Lower lobe of right lung (tissue), 2 donors: ENCODE measurements around the gene NOSIP. TPM values are rescaled to one million over a fixed set of nuclear protein-coding genes. Genes with fewer than 3 reads are reported as not detected.
A peak's percentile ranks its signal among the peaks of the same experiment; 100 is the strongest.

Source experiments
- ATAC-seq, 2 donors: fragments of 200-7000 bp; cut with Tn5 transposase; one replicate each; pipeline ENCODE4 v1.9.1; 2020 to 2022; ENCODE audit warnings: mild to moderate bottlenecking in 2 of 2, moderate library complexity in 2 of 2
- DNase-seq: peaks from one replicate; pipeline ENCODE4 v3.0.0-alpha.2; 2020
- H3K27ac ChIP-seq: fragments of 200-600 bp; one replicate; pipeline ENCODE4 v1.8.0; 2022
- H3K27me3 ChIP-seq: fragments of 200-600 bp; one replicate; pipeline ENCODE4 v1.8.0; 2022; ENCODE audit warnings: low read depth
- H3K36me3 ChIP-seq: fragments of 200-600 bp; one replicate; pipeline ENCODE4 v1.8.0; 2022; ENCODE audit warnings: mild to moderate bottlenecking
- H3K4me1 ChIP-seq: fragments of 200-600 bp; one replicate; pipeline ENCODE4 v1.8.0; 2022
- H3K4me3 ChIP-seq: fragments of 200-600 bp; one replicate; pipeline ENCODE4 v1.8.0; 2022; ENCODE audit warnings: mild to moderate bottlenecking
- H3K9me3 ChIP-seq: fragments of 200-600 bp; one replicate; pipeline ENCODE4 v1.8.0; 2022
- intact Hi-C: fragments of 100-400 bp; cut with DNase I; formaldehyde crosslinking; loops from one replicate; pipeline ENCODE4 v1.11.0; 2022
- total RNA-seq: library from RNA; stranded (reverse); fragmentation: NEBNext Ultra II Directional; extraction: Animal tissue kit (Norgen Biotek cat#: 25700); gene quantifications from one replicate; pipeline ENCODE4 v1.2.1, GENCODE V29; 2021
- TF ChIP-seq, protein P1 (sequence below): fragments of 200-600 bp; IDR thresholded peaks from one replicate; pipeline ENCODE4 v1.8.0; 2022; ENCODE audit warnings: antibody characterized with exemption, mild to moderate bottlenecking
- donor health status: DM: no; HTN: yes; CAD: no; lungs with severe emphysema.

Gene NOSIP
- total RNA-seq, 1 donor from 2014 or later = 47.2 TPM

DNA sequence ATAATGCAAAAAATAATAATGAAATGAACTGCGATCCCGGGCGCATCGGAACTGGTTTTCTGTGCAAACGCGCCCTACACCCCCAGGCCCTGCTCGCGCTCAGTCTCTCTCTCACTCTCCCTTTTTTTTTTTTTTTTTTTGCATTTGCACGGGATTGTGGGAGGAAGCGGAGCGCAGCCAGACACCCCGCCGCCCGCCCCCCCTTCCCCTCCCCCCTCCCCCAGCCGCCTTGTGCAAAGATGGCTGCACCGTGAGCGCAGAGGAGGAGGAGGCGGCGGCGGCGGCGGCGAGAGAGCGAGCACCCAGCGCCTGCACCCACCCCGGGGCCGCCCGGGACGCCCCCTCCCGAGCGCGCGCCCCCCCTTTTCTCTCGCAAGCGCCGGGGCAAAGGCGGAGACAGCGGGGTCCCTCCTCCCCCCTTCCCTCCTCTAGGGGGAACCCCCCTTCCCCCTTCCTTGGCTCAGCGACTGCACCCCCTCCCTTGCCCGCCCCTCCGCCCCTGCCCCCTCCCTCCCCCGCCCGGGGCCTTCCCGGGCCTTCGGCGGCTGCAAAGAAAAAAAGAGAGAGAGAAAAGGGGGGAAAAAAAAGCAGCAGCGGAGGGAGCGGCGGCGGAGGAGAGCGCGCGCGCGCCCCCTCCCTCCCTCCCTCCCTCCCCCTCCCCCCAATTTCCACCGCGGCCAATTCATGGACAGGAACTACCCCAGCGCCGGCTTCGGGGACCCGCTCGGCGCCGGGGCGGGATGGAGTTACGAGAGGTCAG, 10.8 kb upstream of the NOSIP start, which contains the start of gene PRR12:
TSS of gene PRR12 (plus strand) at position 212 of the 760 bp plus-strand sequence. CDS start at position 685, 473 bp downstream.
- Histone ChIP-seq H3K27me3 (no peaks in the 10 kb centered on the region), H3K27ac (peak within 1 kb of the TSS; percentile 89), H3K4me1 (peaks cover 19% of the 10 kb centered on the region), H3K36me3 (peaks cover 25% of the 10 kb centered on the region), H3K4me3 (peak within 1 kb of the TSS; percentile 72), H3K9me3 (no peaks in the 10 kb centered on the region)
- intact Hi-C loops = no loop called here
- peak; percentile 74 for DNase-seq
- TF ChIP-seq, protein P1, sequence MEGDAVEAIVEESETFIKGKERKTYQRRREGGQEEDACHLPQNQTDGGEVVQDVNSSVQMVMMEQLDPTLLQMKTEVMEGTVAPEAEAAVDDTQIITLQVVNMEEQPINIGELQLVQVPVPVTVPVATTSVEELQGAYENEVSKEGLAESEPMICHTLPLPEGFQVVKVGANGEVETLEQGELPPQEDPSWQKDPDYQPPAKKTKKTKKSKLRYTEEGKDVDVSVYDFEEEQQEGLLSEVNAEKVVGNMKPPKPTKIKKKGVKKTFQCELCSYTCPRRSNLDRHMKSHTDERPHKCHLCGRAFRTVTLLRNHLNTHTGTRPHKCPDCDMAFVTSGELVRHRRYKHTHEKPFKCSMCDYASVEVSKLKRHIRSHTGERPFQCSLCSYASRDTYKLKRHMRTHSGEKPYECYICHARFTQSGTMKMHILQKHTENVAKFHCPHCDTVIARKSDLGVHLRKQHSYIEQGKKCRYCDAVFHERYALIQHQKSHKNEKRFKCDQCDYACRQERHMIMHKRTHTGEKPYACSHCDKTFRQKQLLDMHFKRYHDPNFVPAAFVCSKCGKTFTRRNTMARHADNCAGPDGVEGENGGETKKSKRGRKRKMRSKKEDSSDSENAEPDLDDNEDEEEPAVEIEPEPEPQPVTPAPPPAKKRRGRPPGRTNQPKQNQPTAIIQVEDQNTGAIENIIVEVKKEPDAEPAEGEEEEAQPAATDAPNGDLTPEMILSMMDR = no peak
- ATAC-seq = peak; percentile 77 to 78

DNA sequence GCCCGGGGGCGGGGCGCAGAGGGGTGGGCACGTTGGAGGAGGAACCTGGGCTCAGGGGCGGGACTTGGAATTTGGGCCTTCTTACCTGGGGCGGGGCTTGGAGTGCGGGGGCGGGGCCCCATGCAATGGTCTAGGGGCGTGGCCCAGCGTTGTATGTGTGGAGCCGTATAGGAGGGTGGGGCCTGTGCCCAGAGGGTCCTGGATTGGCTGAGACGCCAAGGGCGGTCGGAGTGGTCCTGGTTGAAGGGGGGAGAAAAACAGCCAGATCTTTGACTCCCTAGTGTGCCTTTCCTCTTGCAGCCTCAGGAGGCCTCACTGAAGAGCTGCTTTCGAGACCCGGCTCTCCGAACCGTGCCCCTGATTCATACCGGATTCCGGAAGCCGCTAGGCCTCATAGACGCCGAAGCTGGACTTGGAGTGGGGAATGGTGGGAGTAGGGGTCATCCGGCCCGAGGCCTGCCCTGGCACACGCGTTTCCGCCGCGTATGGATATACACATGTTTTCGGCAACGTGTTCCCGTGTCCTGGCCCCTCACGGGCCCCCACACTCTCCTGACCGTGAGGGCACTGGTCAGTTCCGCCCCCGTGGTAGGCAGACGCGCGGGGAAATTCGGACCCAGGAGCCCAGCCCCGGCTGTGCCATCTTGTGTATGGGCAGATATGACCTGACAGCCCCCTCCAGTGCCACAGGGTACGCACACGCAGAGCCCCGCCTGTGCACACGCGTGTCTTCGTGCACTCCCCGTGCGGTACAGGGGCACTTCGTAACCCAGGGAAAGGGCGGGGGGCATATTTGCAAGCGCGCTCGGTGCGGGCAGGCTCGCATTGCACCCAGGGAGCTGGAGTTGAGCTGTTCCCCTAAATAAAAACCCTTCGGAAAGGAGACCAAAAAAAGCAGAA, 10.0 kb upstream of the NOSIP start:
- Histone ChIP-seq H3K9me3 (no peaks in the 10 kb centered on the region), H3K4me1 (peaks cover 19% of the 10 kb centered on the region), H3K27ac (peak overlapping the region; percentile 89), H3K36me3 (peaks cover 17% of the 10 kb centered on the region), H3K4me3 (peak overlapping the region; percentile 72), H3K27me3 (no peaks in the 10 kb centered on the region)
- intact Hi-C loops = no loop called here
- DNase-seq = peak; percentile 99
- peak; percentile 90 to 95 for ATAC-seq
- TF ChIP-seq, protein P1 = peak; percentile 21

DNA sequence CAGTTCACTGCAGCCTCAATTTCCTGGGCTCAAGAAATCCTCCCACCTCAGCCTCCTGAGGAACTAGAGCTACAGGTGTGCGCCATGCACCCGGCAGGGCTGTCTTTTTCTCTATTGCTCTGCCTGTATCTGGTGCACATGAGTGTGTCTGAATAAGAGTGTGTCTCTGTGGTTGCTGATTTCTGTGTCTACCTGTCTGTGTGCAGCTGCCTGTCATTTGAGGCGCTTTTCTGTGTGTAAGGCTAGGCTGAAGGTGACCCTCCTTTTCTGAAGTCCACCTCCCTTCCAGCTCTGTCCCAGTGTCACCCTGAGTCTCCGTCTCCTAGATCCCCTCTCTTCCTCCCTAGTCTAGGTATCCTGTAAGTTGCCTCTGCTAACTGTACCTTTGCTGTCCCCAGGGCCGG, 9.1 kb upstream of the NOSIP start:
- no peaks in the 10 kb centered on the region for H3K9me3 ChIP-seq
- intact Hi-C loops = no loop called here
- TF ChIP-seq, protein P1 = no peak
- peak overlapping the region; percentile 72 for H3K4me3 ChIP-seq
- peak overlapping the region; percentile 89 for H3K27ac ChIP-seq
- H3K27me3 ChIP-seq = no peaks in the 10 kb centered on the region
- no peak for DNase-seq
- ATAC-seq = no peak
- peaks cover 19% of the 10 kb centered on the region for H3K4me1 ChIP-seq
- peaks cover 9% of the 10 kb centered on the region for H3K36me3 ChIP-seq

DNA sequence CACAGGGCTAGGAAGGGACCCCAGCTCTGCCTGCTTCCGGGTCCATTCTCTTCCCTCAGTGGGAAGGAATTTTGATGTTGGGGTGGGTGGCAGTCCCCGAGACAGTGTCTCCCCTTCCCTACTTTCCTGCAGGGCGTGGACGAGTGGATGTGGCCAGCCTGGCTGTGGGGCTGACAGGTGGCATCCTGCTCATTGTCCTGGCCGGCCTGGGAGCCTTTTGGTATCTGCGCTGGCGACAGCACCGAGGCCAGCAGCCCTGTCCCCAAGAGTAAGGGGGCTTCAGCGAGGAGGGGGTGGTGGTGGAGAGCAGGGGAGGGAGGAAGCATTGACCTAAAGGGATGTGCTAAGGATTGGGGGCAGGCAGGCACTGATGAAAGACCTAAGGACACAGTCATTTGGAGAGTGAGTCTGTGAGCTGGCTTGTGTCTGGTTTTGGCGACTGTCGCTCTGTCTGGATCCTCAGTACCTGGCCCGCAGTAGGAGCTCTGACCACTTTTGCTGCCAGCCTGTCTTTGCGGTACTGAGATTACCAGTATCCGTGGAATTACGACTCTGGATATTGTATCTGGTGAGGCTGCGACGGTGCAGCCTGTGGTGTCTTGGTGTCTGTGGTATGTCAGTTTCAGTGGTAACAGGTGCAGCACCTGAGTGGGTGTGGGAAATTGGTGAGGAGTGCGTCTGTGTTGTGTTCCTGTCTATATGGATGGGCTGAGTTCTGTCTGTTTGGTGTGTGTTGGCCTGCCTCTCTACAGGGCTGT, 8.2 kb upstream of the NOSIP start:
- TF ChIP-seq, protein P1 = no peak
- Histone ChIP-seq H3K4me3 (no peak overlapping the region), H3K27me3 (no peaks in the 10 kb centered on the region), H3K27ac (no peak overlapping the region), H3K9me3 (no peaks in the 10 kb centered on the region), H3K4me1 (peaks cover 14% of the 10 kb centered on the region), H3K36me3 (no peaks in the 10 kb centered on the region)
- intact Hi-C loops = no loop called here
- ATAC-seq (no peak), DNase-seq (no peak)

DNA sequence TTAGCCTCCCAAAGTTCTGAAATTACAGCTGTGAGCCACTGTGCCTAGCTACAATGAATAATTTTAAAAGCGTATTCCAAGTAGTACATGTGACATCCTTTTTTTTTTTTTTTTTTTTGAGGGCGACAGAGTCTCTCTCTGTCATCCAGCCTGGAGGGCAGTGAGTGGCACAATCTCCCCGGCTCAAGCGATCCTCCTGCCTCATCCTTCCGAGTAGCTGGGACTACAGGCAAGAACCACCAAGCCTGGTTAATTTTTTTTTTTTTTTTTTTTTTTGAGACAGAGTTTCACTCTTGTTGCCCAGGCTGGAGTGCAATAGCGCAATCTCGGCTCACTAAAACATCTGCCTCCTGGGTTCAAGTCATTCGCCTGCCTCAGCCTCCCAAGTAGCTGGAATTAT, 6.9 kb upstream of the NOSIP start:
- no peak for DNase-seq

More for the DNA sequence above, 6.9 kb upstream of the NOSIP start:
- no peak overlapping the region for H3K27ac ChIP-seq
- no peak for ATAC-seq
- no peaks in the 10 kb centered on the region for H3K27me3 ChIP-seq
- peaks cover 2% of the 10 kb centered on the region for H3K4me1 ChIP-seq
- no peaks in the 10 kb centered on the region for H3K9me3 ChIP-seq
- H3K4me3 ChIP-seq = no peak overlapping the region
- intact Hi-C loops = no loop called here
- H3K36me3 ChIP-seq = no peaks in the 10 kb centered on the region
- TF ChIP-seq, protein P1 = no peak
